Measurements from ENCODE around the gene PIGW.
"Not testable (repeated sequence)": the region's sequence is repeated elsewhere in the genome, so short reads cannot be mapped to it uniquely, and the experiment has no call there.

Gene PIGW

DNA sequence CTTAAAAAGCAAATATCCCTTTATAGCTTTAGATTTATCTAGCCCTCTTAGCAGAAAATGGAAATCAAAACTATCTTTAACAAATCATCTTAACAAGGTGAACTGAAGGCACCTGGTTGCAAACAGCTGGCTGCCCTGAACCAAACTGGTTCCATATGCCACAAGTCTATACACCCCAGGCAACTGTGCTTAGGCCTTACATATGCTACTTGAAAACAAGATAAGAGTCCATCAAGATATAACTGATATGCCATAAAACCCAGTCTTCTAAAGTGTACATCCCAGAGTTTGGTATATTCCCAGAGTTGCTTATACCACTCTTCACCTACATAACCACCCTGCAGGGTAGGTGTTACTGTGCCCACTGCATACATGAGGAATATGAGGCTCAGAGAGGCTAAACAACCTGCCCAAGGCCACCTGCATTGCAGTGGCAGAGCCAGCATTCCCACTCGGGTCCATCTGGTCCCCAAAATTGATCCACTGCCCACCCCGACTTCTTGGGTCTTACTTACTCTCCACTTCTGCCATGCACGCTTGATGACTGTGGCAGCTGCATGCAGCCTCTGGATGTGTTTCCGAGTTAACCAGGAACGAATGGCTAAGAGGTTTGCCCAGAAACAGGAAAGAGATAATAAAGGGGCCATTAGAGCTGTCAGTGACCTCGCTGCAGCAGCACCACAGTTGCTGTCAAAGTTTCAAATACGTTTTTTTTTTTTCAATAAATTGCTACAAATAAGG is 36.1 kb upstream of the PIGW start:
- Histone ChIP-seq H3K27ac (ENCODE audit: low read depth, low read length) (no peak overlapping the region), H3K4me3 (ENCODE audit: low read depth, low read length) (no peak overlapping the region), H3K36me3 (ENCODE audit: insufficient read depth, low read length) (peaks cover 24% of the 10 kb centered on the region), H2AFZ (ENCODE audit: low read length, unreplicated experiment) (no peak overlapping the region), H3K27me3 (ENCODE audit: insufficient read depth, low read length) (no peaks in the 10 kb centered on the region), H3K79me2 (ENCODE audit: control insufficient read depth, insufficient read depth, low read length, unreplicated experiment) (no peaks in the 10 kb centered on the region), H3K4me1 (ENCODE audit: control insufficient read depth, insufficient read depth, low read length, unreplicated experiment) (no peaks in the 10 kb centered on the region)

DNA sequence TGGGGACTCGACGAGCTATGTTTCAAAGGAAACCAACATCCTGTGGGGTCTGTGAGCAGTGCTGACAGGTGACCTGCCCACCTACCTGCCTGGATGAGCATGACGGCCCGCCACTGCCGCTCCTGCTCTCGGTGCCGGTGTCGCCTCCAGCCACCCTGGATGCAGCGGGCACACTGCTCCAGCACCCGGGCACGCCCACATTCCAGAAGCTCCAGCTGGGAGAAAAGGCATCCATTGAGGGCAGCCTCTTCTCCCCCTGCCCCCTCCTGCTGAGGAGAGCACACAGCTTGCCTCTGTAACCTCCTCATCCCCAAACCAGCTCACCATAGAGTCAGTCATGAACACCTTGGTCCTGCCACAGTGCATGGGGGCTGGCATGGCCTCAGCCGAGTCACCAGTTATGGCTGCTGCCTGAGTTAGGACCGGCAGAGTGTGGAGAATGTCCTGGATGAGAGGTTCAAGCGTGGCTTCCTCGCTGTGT is 34.0 kb upstream of the PIGW start:
- Histone ChIP-seq H3K27ac (ENCODE audit: low read depth, low read length) (no peak overlapping the region), H3K79me2 (ENCODE audit: control insufficient read depth, insufficient read depth, low read length, unreplicated experiment) (no peaks in the 10 kb centered on the region), H3K27me3 (ENCODE audit: insufficient read depth, low read length) (no peaks in the 10 kb centered on the region), H3K36me3 (ENCODE audit: insufficient read depth, low read length) (peaks cover 20% of the 10 kb centered on the region), H2AFZ (ENCODE audit: low read length, unreplicated experiment) (no peak overlapping the region), H3K4me3 (ENCODE audit: low read depth, low read length) (no peak overlapping the region), H3K4me1 (ENCODE audit: control insufficient read depth, insufficient read depth, low read length, unreplicated experiment) (no peaks in the 10 kb centered on the region)

DNA sequence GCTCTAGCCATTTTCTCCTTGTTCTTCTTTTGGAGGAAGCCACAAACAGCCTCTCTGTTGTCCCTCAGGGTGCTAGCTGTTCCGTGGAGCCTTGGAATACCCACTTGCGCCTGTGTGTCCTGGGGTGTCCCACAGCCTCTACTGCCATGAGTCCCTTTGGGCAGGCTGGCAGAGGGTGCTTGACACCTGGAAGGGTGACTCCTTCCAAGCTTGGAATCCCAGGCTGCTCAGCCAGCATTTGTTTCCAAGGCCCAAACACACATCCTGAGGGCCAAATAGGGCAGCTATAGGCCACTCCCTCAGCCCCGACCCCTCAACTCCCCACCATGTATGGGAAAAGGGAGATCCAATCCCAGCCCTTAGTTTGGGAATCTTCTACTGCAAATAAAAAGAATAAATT is 33.4 kb upstream of the PIGW start:
- Histone ChIP-seq H3K4me1 (ENCODE audit: control insufficient read depth, insufficient read depth, low read length, unreplicated experiment) (no peaks in the 10 kb centered on the region), H3K4me3 (ENCODE audit: low read depth, low read length) (no peak overlapping the region), H3K27me3 (ENCODE audit: insufficient read depth, low read length) (no peaks in the 10 kb centered on the region), H3K79me2 (ENCODE audit: control insufficient read depth, insufficient read depth, low read length, unreplicated experiment) (no peaks in the 10 kb centered on the region), H2AFZ (ENCODE audit: low read length, unreplicated experiment) (no peak overlapping the region), H3K27ac (ENCODE audit: low read depth, low read length) (no peak overlapping the region), H3K36me3 (ENCODE audit: insufficient read depth, low read length) (peaks cover 14% of the 10 kb centered on the region)

DNA sequence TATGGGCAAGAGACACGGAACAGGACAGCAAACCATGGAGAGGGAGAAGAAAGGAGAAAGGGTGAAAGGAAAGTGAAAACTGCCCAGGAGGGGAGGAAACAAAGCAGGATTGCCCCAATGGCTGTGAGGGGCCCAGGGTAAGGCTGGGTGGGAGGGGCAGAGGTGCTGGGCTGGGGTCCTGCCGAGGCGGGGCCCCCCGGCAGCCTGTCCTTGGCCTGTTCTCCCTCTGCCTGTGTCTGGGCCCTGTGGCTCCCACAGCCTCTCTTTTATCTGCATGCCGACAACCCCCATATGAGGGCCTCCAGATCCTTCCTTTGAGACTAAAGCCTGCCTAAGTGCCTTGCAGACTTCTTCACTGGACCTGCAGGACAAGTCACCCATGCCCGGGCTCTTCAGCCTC is 32.8 kb upstream of the PIGW start:
- H3K4me1 ChIP-seq (ENCODE audit: control insufficient read depth, insufficient read depth, low read length, unreplicated experiment): no peaks in the 10 kb centered on the region
- H3K36me3 ChIP-seq (ENCODE audit: insufficient read depth, low read length): peaks cover 14% of the 10 kb centered on the region
- no peaks in the 10 kb centered on the region for H3K27me3 ChIP-seq (ENCODE audit: insufficient read depth, low read length)
- H3K27ac ChIP-seq (ENCODE audit: low read depth, low read length): no peak overlapping the region
- H3K79me2 ChIP-seq (ENCODE audit: control insufficient read depth, insufficient read depth, low read length, unreplicated experiment): no peaks in the 10 kb centered on the region
- H2AFZ ChIP-seq (ENCODE audit: low read length, unreplicated experiment): no peak overlapping the region
- H3K4me3 ChIP-seq (ENCODE audit: low read depth, low read length): no peak overlapping the region

- Histone ChIP-seq H3K4me3 (ENCODE audit: low read depth, low read length) (no peak overlapping the region), H3K36me3 (ENCODE audit: insufficient read depth, low read length) (peaks cover 6% of the 10 kb centered on the region), H2AFZ (ENCODE audit: low read length, unreplicated experiment) (no peak overlapping the region), H3K27ac (ENCODE audit: low read depth, low read length) (no peak overlapping the region), H3K4me1 (ENCODE audit: control insufficient read depth, insufficient read depth, low read length, unreplicated experiment) (no peaks in the 10 kb centered on the region), H3K27me3 (ENCODE audit: insufficient read depth, low read length) (no peaks in the 10 kb centered on the region), H3K79me2 (ENCODE audit: control insufficient read depth, insufficient read depth, low read length, unreplicated experiment) (no peaks in the 10 kb centered on the region)
These were observed 31.2 kb upstream of the PIGW start for GRCh38 chr17:36503456-36504155.

GRCh38 chr17:36504156-36504545 is 30.6 kb upstream of the PIGW start:
- peaks cover 2% of the 10 kb centered on the region for H3K36me3 ChIP-seq (ENCODE audit: insufficient read depth, low read length)
- no peak overlapping the region for H3K27ac ChIP-seq (ENCODE audit: low read depth, low read length)
- H2AFZ ChIP-seq (ENCODE audit: low read length, unreplicated experiment): no peak overlapping the region
- H3K4me3 ChIP-seq (ENCODE audit: low read depth, low read length): no peak overlapping the region
- no peaks in the 10 kb centered on the region for H3K4me1 ChIP-seq (ENCODE audit: control insufficient read depth, insufficient read depth, low read length, unreplicated experiment)
- H3K79me2 ChIP-seq (ENCODE audit: control insufficient read depth, insufficient read depth, low read length, unreplicated experiment): no peaks in the 10 kb centered on the region
- no peaks in the 10 kb centered on the region for H3K27me3 ChIP-seq (ENCODE audit: insufficient read depth, low read length)

GRCh38 chr17:36505171-36505570 is 29.6 kb upstream of the PIGW start:
- Histone ChIP-seq H3K27ac (ENCODE audit: low read depth, low read length) (no peak overlapping the region), H3K79me2 (ENCODE audit: control insufficient read depth, insufficient read depth, low read length, unreplicated experiment) (no peaks in the 10 kb centered on the region), H2AFZ (ENCODE audit: low read length, unreplicated experiment) (no peak overlapping the region), H3K4me1 (ENCODE audit: control insufficient read depth, insufficient read depth, low read length, unreplicated experiment) (no peaks in the 10 kb centered on the region), H3K27me3 (ENCODE audit: insufficient read depth, low read length) (no peaks in the 10 kb centered on the region), H3K36me3 (ENCODE audit: insufficient read depth, low read length) (no peaks in the 10 kb centered on the region; the same call in 1 of the 2 replicates), H3K4me3 (ENCODE audit: low read depth, low read length) (no peak overlapping the region)

DNA sequence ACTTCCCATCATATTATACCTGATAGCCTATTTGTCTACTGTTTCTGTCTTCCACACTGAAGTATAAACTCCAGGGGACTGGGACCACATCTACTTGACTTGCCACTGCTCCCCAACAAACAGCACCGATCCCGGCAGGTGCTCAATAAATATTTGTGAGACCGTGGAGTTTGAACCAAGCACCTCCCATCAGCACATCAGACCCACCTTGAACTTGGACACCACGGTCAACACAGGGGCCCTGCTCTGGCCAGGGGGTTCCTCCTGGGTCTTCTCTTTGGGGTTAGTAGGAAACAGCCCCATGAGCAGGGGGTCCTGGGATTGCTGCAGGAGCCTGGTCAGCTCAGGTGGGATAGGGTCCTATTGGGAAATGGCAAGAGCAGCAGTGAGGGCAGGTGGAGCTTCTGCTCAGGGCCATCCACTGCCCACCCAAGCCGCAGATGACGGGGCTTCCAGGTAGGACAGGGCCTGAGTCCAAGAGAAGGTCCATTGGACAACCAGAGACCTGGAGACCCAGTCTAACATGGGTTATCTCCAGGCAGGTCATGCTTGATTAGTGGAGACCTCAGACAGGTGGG is 28.4 kb upstream of the PIGW start:
- Histone ChIP-seq H3K36me3 (ENCODE audit: insufficient read depth, low read length) (peaks cover 9% of the 10 kb centered on the region), H3K27ac (ENCODE audit: low read depth, low read length) (no peak overlapping the region), H3K27me3 (ENCODE audit: insufficient read depth, low read length) (no peaks in the 10 kb centered on the region), H3K4me3 (ENCODE audit: low read depth, low read length) (no peak overlapping the region), H2AFZ (ENCODE audit: low read length, unreplicated experiment) (no peak overlapping the region), H3K79me2 (ENCODE audit: control insufficient read depth, insufficient read depth, low read length, unreplicated experiment) (no peaks in the 10 kb centered on the region), H3K4me1 (ENCODE audit: control insufficient read depth, insufficient read depth, low read length, unreplicated experiment) (no peaks in the 10 kb centered on the region)

GRCh38 chr17:36506831-36507230 is 28.0 kb upstream of the PIGW start:
- Histone ChIP-seq H3K27me3 (ENCODE audit: insufficient read depth, low read length) (no peaks in the 10 kb centered on the region), H2AFZ (ENCODE audit: low read length, unreplicated experiment) (no peak overlapping the region), H3K36me3 (ENCODE audit: insufficient read depth, low read length) (peaks cover 9% of the 10 kb centered on the region; the same call in 1 of the 2 replicates), H3K79me2 (ENCODE audit: control insufficient read depth, insufficient read depth, low read length, unreplicated experiment) (no peaks in the 10 kb centered on the region), H3K4me3 (ENCODE audit: low read depth, low read length) (no peak overlapping the region), H3K4me1 (ENCODE audit: control insufficient read depth, insufficient read depth, low read length, unreplicated experiment) (no peaks in the 10 kb centered on the region), H3K27ac (ENCODE audit: low read depth, low read length) (no peak overlapping the region)

GRCh38 chr17:36507266-36507665 is 27.5 kb upstream of the PIGW start:
- H3K79me2 ChIP-seq (ENCODE audit: control insufficient read depth, insufficient read depth, low read length, unreplicated experiment): no peaks in the 10 kb centered on the region
- H3K4me1 ChIP-seq (ENCODE audit: control insufficient read depth, insufficient read depth, low read length, unreplicated experiment): no peaks in the 10 kb centered on the region
- no peak overlapping the region for H3K4me3 ChIP-seq (ENCODE audit: low read depth, low read length)
- H3K27me3 ChIP-seq (ENCODE audit: insufficient read depth, low read length): no peaks in the 10 kb centered on the region
- no peak overlapping the region for H2AFZ ChIP-seq (ENCODE audit: low read length, unreplicated experiment)
- H3K36me3 ChIP-seq (ENCODE audit: insufficient read depth, low read length): peaks cover 9% of the 10 kb centered on the region; the same call in 1 of the 2 replicates
- H3K27ac ChIP-seq (ENCODE audit: low read depth, low read length): no peak overlapping the region

- H3K4me3 ChIP-seq (ENCODE audit: low read depth, low read length); H2AFZ ChIP-seq (ENCODE audit: low read length, unreplicated experiment); H3K27me3 ChIP-seq (ENCODE audit: insufficient read depth, low read length); H3K4me1 ChIP-seq (ENCODE audit: control insufficient read depth, insufficient read depth, low read length, unreplicated experiment); H3K27ac ChIP-seq (ENCODE audit: low read depth, low read length); H3K79me2 ChIP-seq (ENCODE audit: control insufficient read depth, insufficient read depth, low read length, unreplicated experiment); H3K36me3 ChIP-seq (ENCODE audit: insufficient read depth, low read length): not testable (repeated sequence)
These were observed 26.3 kb upstream of the PIGW start for GRCh38 chr17:36508439-36508838.

Measured in ACC112 (cell line).